IMR-90 (cell line): Measurements from ENCODE around the gene HLA-DMB. TPM values are rescaled to one million over a fixed set of nuclear protein-coding genes. Genes with fewer than 3 reads are reported as not detected.

Experiments used
- ATAC-seq: fragments of 200-7000 bp; cut with Tn5 transposase; 2 replicates; pipeline ENCODE4 v1.9.1; 2020; ENCODE audit warnings: low read depth, mild to moderate bottlenecking, moderate library complexity
- BruUV-seq: library from RNA; stranded (reverse); fragments of 400-500 nt; replicated peaks from 2 replicates; lab custom pipeline; 2021; lab: Mats Ljungman, UMichigan
- CTCF ChIA-PET: fragments of 300-600 bp; formaldehyde crosslinking; extraction: SDS; loops from one replicate; lab custom pipeline; 2021; ENCODE audit warnings: antibody characterized with exemption; lab: Yijun Ruan, JAX
- POLR2A ChIA-PET: fragments of 300-600 bp; sonication (Branson Sonifier 250); formaldehyde crosslinking; loops from one replicate; lab custom pipeline; 2022; ENCODE audit warnings: antibody characterized with exemption; ENCODE audit not compliant: unreplicated experiment; lab: Charles Lee
- DNase-seq: peaks from one replicate; pipeline ENCODE4 v3.0.0; 2013
- H2AFZ ChIP-seq: replicated peaks from 2 replicates; pipeline ENCODE3; 2013; ENCODE audit warnings: low read length, mild to moderate bottlenecking; ENCODE audit not compliant: poor library complexity
- H2AK5ac ChIP-seq: 2 replicates; pipeline ENCODE4 v1.6.1; 2013; ENCODE audit warnings: low read depth, low read length, inconsistent platforms
- H2AK9ac ChIP-seq: replicated peaks from 2 replicates; pipeline ENCODE3; 2013; ENCODE audit warnings: mild to moderate bottlenecking, low read depth, low read length, moderate library complexity; ENCODE audit not compliant: poor library complexity
- H2BK120ac ChIP-seq: 2 replicates; pipeline ENCODE4 v1.6.1; 2013; ENCODE audit warnings: low read depth, low read length, inconsistent platforms
- H2BK15ac ChIP-seq: 3 replicates; pipeline ENCODE4 v1.6.1; 2013; ENCODE audit warnings: low read depth, low read length, inconsistent platforms
- H2BK20ac ChIP-seq: 2 replicates; pipeline ENCODE4 v1.6.1; 2013; ENCODE audit warnings: low read depth, mild to moderate bottlenecking, inconsistent platforms, low read length, moderate library complexity
- H2BK5ac ChIP-seq: 2 replicates; pipeline ENCODE4 v1.6.1; 2013; ENCODE audit warnings: mild to moderate bottlenecking, low read depth, low read length, inconsistent platforms; ENCODE audit not compliant: poor library complexity, severe bottlenecking
- H3K14ac ChIP-seq: replicated peaks from 2 replicates; pipeline ENCODE4 v1.6.1; 2013; ENCODE audit warnings: low read depth, low read length, inconsistent platforms
- H3K18ac ChIP-seq: 2 replicates; pipeline ENCODE4 v1.6.1; 2013; ENCODE audit warnings: low read depth, low read length, control low read depth
- H3K23ac ChIP-seq: 2 replicates; pipeline ENCODE4 v1.6.1; 2013; ENCODE audit warnings: low read depth, low read length, inconsistent platforms
- H3K27ac ChIP-seq: 2 replicates; pipeline ENCODE4 v1.5.1; 2013; ENCODE audit warnings: mild to moderate bottlenecking, control low read depth, low read length; ENCODE audit not compliant: insufficient read depth
- H3K27me3 ChIP-seq: 2 replicates; pipeline ENCODE4 v1.6.1; 2013; ENCODE audit warnings: low read length; ENCODE audit not compliant: control insufficient read depth, insufficient read depth
- H3K36me3 ChIP-seq: 2 replicates; pipeline ENCODE4 v1.6.1; 2013; ENCODE audit warnings: low read length, mixed read lengths; ENCODE audit not compliant: control insufficient read depth, insufficient read depth
- H3K4ac ChIP-seq: 2 replicates; pipeline ENCODE4 v1.6.1; 2013; ENCODE audit warnings: low read depth, low read length, inconsistent platforms
- H3K4me1 ChIP-seq: 2 replicates; pipeline ENCODE4 v1.6.1; 2013; ENCODE audit warnings: low read length, mixed read lengths; ENCODE audit not compliant: control insufficient read depth, insufficient read depth
- H3K4me2 ChIP-seq: 2 replicates; pipeline ENCODE4 v1.6.1; 2013; ENCODE audit warnings: low read depth, mild to moderate bottlenecking, control low read depth, low read length, moderate library complexity
- H3K4me3 ChIP-seq: 2 replicates; pipeline ENCODE4 v1.5.1; 2013; ENCODE audit warnings: low read depth, mild to moderate bottlenecking, control low read depth, low read length, moderate library complexity; ENCODE audit not compliant: insufficient read depth
- H3K56ac ChIP-seq: 2 replicates; pipeline ENCODE4 v1.6.1; 2013; ENCODE audit warnings: low read length, inconsistent platforms; ENCODE audit not compliant: insufficient read depth; ENCODE audit errors: extremely low read depth
- H3K79me1 ChIP-seq, 2 experiments: 2 replicates each; pipeline ENCODE4 v1.6.1; 2013; ENCODE audit warnings: low read length in 2 of 2, inconsistent platforms in 1 of 2, low read depth in 1 of 2
- H3K9ac ChIP-seq: 2 replicates; pipeline ENCODE4 v1.6.1; 2013; ENCODE audit warnings: low read depth, low read length, control low read depth
- H3K9me1 ChIP-seq: 2 replicates; pipeline ENCODE4 v1.6.1; 2013; ENCODE audit warnings: low read length, inconsistent platforms; ENCODE audit not compliant: insufficient read depth
- H3K9me3 ChIP-seq: 2 replicates; pipeline ENCODE4 v1.6.1; 2013; ENCODE audit warnings: low read length; ENCODE audit not compliant: control insufficient read depth, insufficient read depth
- H4K20me1 ChIP-seq: 2 replicates; pipeline ENCODE4 v1.6.1; 2013; ENCODE audit warnings: low read length, inconsistent platforms; ENCODE audit not compliant: insufficient read depth
- H4K5ac ChIP-seq: 2 replicates; pipeline ENCODE4 v1.6.1; 2013; ENCODE audit warnings: mild to moderate bottlenecking, low read depth, low read length, control low read depth
- H4K8ac ChIP-seq, 2 experiments: 2 replicates each; pipeline ENCODE4 v1.6.1; 2013; ENCODE audit warnings: low read depth in 2 of 2, low read length in 2 of 2, control low read depth in 1 of 2, inconsistent platforms in 1 of 2
- H4K91ac ChIP-seq: 2 replicates; pipeline ENCODE4 v1.6.1; 2013; ENCODE audit warnings: low read depth, low read length, inconsistent platforms; ENCODE audit not compliant: insufficient read depth
- BHLHE40 ChIP-seq: fragments of 150-350 bp; IDR thresholded peaks from 2 replicates; pipeline ENCODE4 v1.6.1; 2016; ENCODE audit warnings: mild to moderate bottlenecking, low read depth, low read length
- CEBPB ChIP-seq: IDR thresholded peaks from 2 replicates; pipeline ENCODE4 v1.6.1; 2012; ENCODE audit warnings: low read depth, low read length, improper control_type of control experiment
- CTCF ChIP-seq: conservative IDR thresholded peaks from 2 replicates; pipeline ENCODE4 v1.5.1; 2012; ENCODE audit warnings: mild to moderate bottlenecking, low read depth, low read length, improper control_type of control experiment
- POLR2A ChIP-seq: IDR thresholded peaks from 2 replicates; pipeline ENCODE4 v1.6.1; 2012; ENCODE audit warnings: mild to moderate bottlenecking, low read depth, low read length
- RCOR1 ChIP-seq: IDR thresholded peaks from 2 replicates; pipeline ENCODE4 v1.6.1; 2012; ENCODE audit warnings: mild to moderate bottlenecking, low read length, improper control_type of control experiment; ENCODE audit not compliant: insufficient replicate concordance
- RFX5 ChIP-seq: IDR thresholded peaks from 2 replicates; pipeline ENCODE4 v1.8.0; 2012; ENCODE audit warnings: low read depth, mild to moderate bottlenecking, low read length, moderate library complexity
- SMC3 ChIP-seq: fragments of 150-350 bp; IDR thresholded peaks from 2 replicates; pipeline ENCODE4 v1.6.1; 2016; ENCODE audit warnings: low read depth, mild to moderate bottlenecking, antibody characterized with exemption, low read length, moderate library complexity
- WGBS, 2 experiments: methylation state at CpG; one replicate each; pipeline versions ENCODE4 v1.1.5 to v1.1.7; 2013; ENCODE audit warnings: missing lambda C conversion rate in 2 of 2; ENCODE audit not compliant: insufficient read length in 1 of 2; ENCODE audit errors: extremely low coverage in 2 of 2; 5-methylcytosine and 5-hydroxymethylcytosine counted together
- dilution Hi-C: fragments of 300-500 bp; cut with HindIII; formaldehyde crosslinking; loops from one replicate; pipeline ENCODE4 v1.14.3; 2018; ENCODE audit warnings: low sequenced_read_pairs; ENCODE audit not compliant: unreplicated experiment
- in situ Hi-C: fragments of 300-500 bp; cut with MboI; formaldehyde crosslinking; loops from 3 replicates; pipeline ENCODE4 v1.14.3; 2019; ENCODE audit warnings: low sequenced_read_pairs, inconsistent platforms, mixed read lengths
- intact Hi-C: fragments of 100-400 bp; cut with micrococcal nuclease; formaldehyde crosslinking; loops from 2 replicates; pipeline ENCODE4 v1.10.0; 2022
- polyA plus RNA-seq, 3 experiments: library from polyadenylated mRNA; depleted of rRNA; stranded (reverse); fragments of >200 nt; gene quantifications; 2 replicates each; pipeline ENCODE4 v1.2.3, GENCODE V29; 2012; ENCODE audit warnings: low replicate concordance in 1 of 3
- total RNA-seq: library from RNA; depleted of rRNA; stranded (reverse); fragments of >200 nt; gene quantifications from 2 replicates; pipeline ENCODE4 v1.2.3, GENCODE V29; 2012

The HLA-DMB gene
- total and polyA plus RNA-seq, 2 of the 4 experiments (the other 2 are of a cell fraction), result 0.18 to 0.19 TPM

GRCh38 chr6:32964776-32965175 lies 23.9 kb upstream of the HLA-DMB start:
- Histone ChIP-seq H4K20me1 (no peaks in the 10 kb centered on the region; the same call in 1 of the 2 replicates), H3K4ac (no peak overlapping the region), H3K27me3 (no peaks in the 10 kb centered on the region), H3K4me2 (no peak overlapping the region), H3K18ac (no peak overlapping the region), H3K27ac (no peak overlapping the region), H2BK5ac (no peak overlapping the region), H3K23ac (no peak overlapping the region), H2BK120ac (no peak overlapping the region), H2AFZ (no peak overlapping the region), H2BK20ac (no peak overlapping the region), H3K56ac (no peak overlapping the region), H2AK5ac (no peak overlapping the region), H4K5ac (no peak overlapping the region), H3K9me3 (no peaks in the 10 kb centered on the region), H3K79me1 (peaks cover 13 to 48% of the 10 kb centered on the region in 2 experiments), H3K14ac (no peak overlapping the region), H3K9ac (no peak overlapping the region), H4K8ac (no peak overlapping the region), H3K4me3 (no peak overlapping the region), H2AK9ac (no peak overlapping the region), H3K36me3 (no peaks in the 10 kb centered on the region), H4K91ac (no peak overlapping the region), H3K9me1 (no peaks in the 10 kb centered on the region; the same call in 1 of the 2 replicates), H2BK15ac (no peak overlapping the region), H3K4me1 (peaks cover 4% of the 10 kb centered on the region; the same call in 1 of the 2 replicates)
- BruUV-seq, result no TSS peak
- no peak for DNase-seq
- ATAC-seq, result no peak
- no CpG with 5 or more reads among the region's 5 CpGs for WGBS, 2 experiments
- dilution Hi-C loops (no loop called here), intact Hi-C loops (no loop called here), in situ Hi-C loops (loop anchor here (25.0 kb wide), 1 partner anchor 777 kb away; the partner anchor contains the start of genes AGER, AGPAT1, GPSM3 and PBX2)
- TF ChIP-seq BHLHE40 (no peak), POLR2A (no peak), SMC3 (no peak), CEBPB (no peak), CTCF (no peak), RCOR1 (no peak), RFX5 (no peak)
- POLR2A ChIA-PET, result no interaction called here
- CTCF ChIA-PET, result no interaction called here
